ENCODE data around the gene NAIF1.
"Not testable (repeated sequence)": the region's sequence is repeated elsewhere in the genome, so short reads cannot be mapped to it uniquely, and the experiment has no call there.

The NAIF1 gene

DNA sequence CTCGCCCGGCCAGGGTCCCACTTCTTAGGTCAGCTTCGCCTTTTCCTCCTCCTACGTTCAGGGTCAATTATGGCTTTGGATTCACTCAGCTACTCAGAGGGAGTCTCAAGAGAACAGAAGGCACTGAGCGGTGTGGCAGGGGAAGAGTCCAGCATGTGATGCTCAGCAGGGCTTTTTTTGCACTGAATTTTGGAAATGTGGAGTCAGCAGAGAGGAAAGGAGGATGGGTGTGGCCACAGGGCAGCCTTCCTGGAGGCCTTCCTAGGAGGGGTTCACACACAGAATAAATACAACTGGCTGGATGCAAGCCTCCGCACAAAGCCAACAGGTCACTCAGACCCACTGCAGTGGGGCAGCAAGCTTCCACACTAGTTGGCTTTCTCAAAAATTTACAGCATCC lies 4.8 kb downstream of the NAIF1 start:
- DNase-seq (ENCODE audit: low read depth in 2 of 3, low spot score in 1 of 3): no peak

DNA sequence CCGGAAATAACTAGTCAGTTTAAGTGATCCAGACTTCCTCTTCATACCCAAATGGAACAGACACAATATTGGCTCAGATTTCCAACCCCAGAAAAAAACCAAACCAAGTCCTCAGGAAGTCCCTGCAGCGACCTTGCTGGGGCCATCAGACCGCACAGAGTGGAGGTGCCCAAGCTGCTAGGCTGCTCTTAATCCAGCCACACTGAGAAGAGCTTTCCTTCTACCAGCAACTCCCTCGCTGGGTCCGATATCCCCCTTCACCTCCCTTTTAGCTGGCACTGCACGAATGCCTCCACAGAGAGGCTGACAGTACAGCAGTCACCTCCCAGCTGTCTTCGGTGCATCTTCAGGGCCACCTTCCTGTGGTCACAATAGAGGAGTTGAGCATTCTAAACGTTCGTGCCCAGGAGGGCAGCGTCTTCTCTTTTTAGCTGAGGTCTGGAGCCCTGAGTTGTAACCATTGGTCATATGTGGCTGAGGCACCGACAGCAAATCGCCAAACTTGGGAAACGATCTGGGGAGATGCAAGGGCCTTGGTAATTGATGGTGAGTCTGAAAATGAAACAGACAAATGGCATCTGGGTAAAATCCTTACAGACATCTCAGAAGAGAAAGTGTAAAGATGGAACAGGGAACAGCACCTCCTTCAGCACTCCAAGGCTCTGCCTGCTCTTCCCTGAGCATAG lies 5.7 kb downstream of the NAIF1 start:
- DNase-seq (ENCODE audit: low read depth in 2 of 3, low spot score in 1 of 3): no peak

DNA sequence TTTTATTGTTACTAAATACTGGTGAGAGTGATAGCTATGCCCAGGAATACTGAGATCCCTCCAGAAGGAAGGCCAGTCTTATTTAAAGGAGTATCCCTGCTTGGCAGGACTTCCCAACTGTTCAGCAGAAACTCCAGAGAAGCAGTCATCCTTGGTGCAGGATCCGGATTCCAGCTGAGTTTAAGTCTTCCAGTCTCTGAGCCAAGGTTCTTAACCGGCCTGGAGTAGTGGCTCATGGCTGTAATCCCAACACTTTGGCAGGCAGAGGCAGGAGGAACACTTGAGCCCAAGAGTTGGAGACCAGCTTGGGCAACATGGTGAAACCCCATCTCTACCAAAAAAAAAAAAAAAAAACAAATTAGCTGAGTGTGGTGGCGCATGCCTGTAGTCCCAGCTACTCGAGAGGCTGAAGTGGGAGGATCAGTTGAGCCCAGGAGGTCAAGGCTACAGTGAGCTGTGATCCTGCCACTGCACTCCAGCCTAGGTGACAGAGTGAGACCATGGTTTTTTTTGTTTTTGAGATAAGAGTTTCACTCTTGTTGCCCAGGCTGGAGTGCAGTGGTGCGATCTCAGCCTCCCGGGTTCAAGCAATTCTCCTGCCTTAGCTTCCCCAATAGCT lies 7.6 kb downstream of the NAIF1 start:
- DNase-seq (ENCODE audit: low read depth in 2 of 3, low spot score in 1 of 3): no peak

DNA sequence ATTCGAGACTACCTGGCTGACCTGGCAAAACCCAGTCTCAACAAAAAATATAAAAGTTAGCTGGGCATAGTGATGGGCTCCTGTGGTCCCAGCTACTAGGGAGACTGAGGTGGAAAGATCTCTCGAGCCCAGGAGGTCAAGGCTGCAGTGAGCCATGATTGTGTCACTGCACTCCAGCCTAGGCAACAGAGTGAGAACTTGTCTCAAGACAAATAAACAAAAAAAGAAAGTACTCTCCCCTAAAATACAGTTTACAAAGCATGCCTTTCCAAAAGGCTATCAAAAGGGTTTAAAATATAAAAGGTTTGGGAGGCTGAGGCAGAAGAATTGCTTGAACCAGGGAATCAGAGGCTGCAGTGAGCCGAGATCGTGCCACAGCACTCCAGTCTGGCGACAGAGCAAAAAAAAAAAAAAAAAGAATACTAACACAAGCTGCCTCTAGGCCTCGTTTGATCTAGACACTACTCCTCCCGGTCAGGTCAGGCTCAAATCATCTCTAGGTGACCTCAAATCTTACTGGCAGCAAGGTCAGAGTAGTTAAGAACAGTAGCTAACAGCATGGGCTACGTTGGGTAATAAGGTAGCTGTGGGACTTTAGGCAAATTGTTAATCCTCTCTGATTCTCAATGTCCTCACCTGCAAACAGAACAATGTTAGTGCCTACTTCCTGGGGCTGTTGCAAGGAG lies 9.3 kb downstream of the NAIF1 start:
- no peak for DNase-seq (ENCODE audit: low read depth in 2 of 3, low spot score in 1 of 3)

DNA sequence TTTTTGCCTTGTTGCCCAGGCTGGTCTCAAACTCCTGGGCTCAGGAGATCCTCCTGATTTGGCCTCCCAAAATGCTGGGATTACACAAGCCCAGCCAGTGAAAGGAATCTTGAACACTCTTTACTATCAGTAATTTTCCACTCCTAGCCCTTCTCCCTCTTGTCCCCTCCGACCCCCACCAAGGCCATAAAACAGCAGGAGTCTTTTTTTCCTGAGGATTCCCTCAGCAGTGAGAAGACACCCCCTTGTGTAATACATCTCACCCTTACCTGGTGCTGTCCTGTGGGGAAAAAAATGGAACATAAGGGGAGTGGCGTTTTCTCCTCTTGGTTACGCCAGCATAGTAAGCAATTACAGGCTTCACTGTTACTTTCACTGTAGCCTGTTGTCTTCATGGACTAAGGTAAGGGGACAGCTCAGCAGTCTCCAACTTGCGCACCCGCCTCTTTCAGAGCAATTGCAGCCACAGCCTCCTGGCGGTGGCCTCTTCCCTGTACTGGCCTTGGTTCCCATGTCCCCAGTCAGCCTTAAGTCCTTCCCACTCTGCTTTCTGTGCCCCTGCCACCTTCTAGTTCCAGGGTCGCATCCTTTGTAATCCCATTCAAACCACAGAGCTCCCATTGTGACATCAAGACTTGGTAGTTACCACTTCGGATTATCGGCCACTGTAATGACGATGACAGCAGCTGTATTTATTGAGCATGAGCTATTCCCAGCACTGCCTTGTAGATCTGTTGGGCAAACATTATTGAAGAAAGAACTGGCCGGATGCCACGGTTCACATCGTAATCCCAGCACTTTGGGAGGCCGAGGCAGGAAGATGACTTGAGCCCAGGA lies 10.0 kb downstream of the NAIF1 start:
- DNase-seq (ENCODE audit: low read depth in 2 of 3, low spot score in 1 of 3): no peak

DNA sequence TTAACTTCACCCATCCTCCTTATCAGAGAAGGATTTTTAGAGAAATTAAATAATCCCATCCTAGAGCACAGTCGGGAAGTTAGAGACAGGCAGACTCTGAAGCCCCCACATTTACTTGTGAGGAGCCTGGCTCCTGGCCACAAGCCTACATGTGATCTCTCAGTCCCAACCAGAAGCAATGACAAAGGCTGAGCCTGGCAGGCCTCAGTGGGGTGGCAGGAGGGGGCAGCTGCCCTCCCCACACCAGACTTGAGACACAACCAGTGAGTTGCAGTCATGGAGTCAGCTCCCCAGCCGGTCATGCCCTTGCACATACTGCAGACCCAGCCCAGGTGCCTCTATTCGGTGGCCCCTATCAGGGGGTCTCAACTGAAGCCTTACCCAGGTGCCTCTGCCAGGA lies 11.0 kb downstream of the NAIF1 start:
- DNase-seq (ENCODE audit: low read depth in 2 of 3, low spot score in 1 of 3): no peak

DNA sequence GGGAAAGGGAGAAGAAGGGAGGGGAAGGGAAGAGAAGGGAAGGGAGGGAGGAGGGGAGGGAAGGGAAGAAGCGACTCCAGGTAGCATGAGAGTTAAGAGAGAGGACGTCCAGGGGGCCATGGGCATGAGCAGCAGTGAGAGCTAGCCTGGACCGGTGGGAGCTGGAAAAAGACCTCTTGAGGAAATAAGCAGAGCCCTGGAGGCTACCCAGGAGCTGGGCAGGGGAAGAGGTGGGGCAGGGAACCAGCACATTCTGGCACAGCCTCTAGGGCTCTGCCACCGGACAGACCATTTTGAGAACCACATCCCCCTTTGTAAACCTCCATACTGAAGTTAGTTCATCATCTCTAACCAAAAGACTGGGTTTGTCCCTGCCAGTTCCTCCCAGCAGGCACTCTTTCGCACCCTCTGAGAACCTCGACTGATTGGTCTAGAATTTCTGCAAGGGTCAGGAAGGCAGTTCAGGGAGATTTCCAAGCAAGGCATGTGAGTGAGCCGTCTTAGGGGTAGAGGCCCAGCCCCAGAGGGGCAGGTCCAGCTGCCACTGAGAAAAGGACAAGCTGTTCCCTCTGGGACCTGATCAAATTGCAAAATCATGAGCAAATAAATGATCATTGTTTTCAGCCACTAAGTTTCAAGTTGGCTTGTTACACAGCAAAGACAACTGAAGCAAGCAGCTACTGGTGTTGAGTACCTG lies 11.6 kb downstream of the NAIF1 start:
- DNase-seq (ENCODE audit: low read depth in 2 of 3, low spot score in 1 of 3): no peak

DNA sequence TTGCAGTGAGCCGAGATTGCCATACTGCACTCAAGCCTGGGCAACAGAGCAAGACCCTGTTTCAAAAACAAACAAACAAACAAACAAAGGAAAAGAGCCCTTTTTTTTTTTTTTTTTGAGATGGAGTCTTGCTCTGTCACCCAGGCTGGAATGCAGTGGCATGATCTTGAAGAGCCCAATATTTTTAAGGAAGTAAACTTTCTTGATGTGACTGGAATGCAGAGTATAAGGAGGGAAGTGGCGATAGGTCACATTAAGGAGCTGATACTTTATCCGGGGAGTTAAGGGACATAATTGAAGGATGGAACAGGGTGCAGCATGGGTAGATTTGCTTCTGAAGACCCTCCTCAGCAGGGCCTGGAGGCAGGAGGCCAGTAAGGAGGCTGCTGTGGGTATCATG lies 13.0 kb downstream of the NAIF1 start:
- no peak for DNase-seq (ENCODE audit: low read depth in 2 of 3, low spot score in 1 of 3)

DNA sequence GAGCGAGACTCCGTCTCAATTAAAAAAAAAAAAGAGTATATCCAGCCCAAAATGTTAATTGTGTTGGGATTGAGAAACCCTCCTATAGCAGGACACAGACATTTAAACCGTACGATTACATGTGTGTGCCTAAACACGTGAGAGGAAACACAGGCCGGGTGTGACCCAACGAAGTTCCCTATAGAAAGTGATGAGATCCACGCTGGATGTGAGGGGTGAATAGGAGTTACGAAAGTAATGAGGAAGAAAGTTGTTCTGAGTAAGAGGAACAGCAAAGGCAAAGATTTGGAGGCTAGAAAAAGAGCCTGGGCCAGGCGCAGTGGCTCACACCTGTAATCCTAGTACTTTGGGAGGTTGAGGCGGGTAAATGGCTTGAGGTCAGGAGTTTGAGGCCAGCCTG lies 13.6 kb downstream of the NAIF1 start:
- no peak for DNase-seq (ENCODE audit: low read depth in 2 of 3, low spot score in 1 of 3)

DNA sequence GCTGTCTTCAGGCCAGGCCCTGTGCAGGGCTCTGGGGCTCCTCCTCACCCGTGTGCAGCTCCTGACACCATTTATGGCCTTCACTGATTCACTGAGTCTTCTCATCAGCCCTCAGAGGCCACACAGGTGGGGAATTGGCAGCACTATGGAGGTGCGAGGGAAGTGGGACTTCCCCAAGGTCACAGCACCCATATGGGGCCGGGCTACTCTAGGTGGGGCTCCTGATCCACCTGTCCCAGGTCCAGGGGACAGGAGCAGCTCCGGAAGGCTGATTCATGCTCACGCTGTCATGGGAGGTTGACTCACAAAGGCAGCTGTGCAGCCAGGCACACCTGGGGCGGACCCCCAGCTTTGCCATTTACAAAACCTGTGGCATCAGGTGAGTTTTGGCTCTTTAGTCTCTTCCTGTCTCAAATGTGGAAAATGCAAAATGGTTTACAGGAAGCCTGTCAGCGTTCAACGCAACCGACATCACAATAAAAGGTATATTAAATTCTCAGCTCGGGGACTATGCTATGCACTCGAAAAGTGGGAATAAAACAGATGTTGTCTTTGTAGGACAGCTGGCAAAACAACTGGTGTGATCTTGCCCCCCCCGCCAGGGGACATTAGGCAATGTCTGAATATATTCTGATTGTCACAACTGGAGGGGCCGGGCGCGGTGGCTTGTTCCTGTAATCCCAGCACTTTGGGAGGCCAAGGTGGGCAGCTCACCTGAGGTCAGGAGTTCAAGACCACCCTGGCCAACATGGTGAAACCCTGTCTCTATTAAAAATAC lies 15.0 kb downstream of the NAIF1 start:
- DNase-seq (ENCODE audit: low read depth in 2 of 3, low spot score in 1 of 3): no peak

DNA sequence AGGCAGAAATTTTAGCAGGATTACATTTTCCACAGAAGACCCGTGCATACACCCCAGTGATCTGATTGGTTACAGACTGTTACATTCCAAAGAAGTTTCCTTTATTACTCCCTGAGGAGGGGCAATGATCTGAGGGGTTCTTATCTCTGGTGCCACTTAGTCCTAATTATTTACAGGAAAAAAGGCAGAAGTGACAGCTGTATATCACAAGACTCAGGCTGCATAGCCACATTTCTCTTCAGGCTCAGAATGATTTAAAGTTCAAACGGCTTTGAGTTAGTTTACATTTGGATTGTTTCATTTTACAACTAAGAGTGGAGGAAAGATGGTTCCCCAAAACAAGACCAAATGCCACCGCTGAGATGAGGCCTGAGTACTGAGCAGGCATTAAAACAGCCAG lies 17.3 kb downstream of the NAIF1 start:
- no peak for DNase-seq (ENCODE audit: low read depth in 2 of 3, low spot score in 1 of 3)

DNA sequence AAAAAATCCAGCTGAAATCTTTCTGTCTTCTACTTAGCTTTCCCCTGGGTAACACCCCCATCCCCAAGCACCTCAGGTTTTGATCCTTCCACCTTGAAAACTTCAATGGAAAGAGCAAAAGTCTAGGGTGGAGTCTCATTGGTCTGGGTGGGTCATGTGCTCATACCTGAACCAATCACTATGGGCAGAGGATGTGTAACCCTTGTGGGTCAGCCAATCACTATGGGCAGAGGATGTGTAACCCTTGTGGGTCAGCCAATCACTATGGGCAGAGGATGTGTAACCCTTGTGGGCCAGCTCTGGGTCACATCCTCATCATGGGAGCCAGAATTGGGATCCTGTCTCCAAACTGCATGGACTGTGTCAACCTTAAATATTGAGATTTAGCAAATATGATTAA lies 18.5 kb downstream of the NAIF1 start:
- DNase-seq (ENCODE audit: low read depth in 2 of 3, low spot score in 1 of 3): no peak

DNA sequence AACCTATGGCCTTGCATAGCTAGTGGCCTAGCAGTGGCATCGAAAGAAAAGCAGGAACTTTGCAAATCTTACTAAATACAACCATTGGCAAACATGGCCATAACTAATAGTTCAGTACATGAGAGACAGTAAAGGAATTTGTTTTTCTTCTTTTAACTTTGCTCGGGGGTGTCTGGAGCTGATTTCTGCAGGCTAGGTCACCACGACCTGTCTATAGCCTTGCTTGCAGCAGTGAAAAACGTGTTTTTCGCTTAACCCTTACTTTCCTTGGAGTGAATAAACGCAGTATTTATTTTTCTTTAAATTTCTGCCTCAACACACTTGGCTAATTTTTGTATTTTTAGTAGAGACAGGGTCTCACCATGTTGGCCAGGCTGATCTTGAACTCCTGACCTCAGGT lies 19.9 kb downstream of the NAIF1 start:
- no peak for DNase-seq (ENCODE audit: low read depth in 2 of 3, low spot score in 1 of 3)

DNA sequence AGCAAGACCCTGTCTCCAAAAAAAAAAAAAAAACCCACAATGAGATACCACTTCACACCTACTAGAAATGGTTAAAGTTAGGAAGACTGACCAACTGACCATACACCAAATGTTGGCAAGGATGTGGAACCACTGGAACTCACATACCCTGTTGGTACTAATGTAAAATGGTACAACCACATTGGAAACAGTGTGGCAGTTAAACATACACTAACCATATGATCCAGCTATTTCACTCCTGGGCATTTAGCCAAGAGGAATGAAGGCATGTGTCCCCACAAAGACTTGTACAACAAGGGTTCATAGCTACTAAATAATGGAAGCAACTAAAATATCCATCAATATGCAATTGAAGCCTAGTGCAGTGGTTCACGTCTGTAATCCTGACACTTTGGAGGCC lies 21.3 kb downstream of the NAIF1 start:
- no peak for DNase-seq (ENCODE audit: low read depth in 2 of 3, low spot score in 1 of 3)

DNA sequence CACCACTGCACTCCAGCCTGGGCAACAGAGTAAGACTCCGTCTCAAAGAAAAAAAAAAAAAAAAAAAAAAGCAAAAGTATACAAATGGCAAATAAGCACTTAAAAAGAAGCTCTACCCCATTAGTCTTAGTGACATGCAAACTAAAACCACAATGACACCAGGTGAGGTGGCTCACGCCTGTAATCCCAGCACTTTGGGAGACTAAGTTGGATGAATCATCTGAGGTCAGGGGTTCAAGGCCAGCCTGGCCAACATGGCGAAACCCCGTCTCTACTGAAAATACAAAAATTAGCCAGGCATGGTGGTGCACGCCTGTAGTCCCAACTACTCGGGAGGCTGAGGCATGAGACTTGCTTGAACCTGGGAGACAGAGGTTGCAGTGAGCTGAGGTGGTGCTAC lies 21.7 kb downstream of the NAIF1 start:
- DNase-seq (ENCODE audit: low read depth in 2 of 3, low spot score in 1 of 3): not testable (repeated sequence)

DNA sequence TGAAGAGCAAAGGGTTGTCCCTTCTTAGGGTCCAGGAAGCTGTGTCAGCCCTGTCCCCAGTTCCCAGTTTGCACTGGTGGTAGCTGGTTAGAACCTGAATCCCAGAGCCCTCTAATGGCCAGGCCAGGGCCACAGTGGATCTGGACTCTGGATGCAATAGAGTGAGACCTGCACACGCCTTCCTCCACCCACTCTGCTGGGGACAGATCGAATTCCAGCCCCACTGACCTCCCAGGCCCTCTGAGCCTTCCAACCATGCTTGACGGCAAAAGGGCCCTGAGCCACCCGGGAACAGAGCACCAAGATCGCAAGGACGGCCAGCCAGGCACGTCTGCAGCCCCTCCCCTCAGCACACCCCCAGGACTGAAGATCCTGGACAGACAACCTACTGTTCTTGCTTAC lies 23.7 kb downstream of the NAIF1 start:
- no peak for DNase-seq (ENCODE audit: low read depth in 2 of 3, low spot score in 1 of 3)

DNA sequence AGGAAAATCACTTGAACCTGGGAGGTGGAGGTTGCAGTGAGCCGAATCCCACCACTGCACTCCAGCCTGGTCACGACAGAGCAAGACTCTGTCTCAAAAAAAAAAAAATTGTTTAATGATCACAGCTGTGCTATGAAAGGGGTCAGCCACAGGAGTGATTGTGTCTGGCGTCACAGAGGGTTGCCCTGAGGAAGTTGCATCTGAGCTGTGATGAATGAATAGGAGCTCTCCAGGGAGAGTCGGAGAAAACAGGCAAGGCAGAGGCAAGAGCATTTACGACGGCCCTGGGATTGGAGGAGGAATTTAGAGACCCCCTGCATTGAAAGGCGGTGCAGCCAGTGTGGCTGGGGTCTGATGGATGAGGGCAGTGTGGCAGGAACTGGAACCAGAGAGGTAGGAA lies 25.1 kb downstream of the NAIF1 start:
- DNase-seq (ENCODE audit: low read depth in 2 of 3, low spot score in 1 of 3): no peak

DNA sequence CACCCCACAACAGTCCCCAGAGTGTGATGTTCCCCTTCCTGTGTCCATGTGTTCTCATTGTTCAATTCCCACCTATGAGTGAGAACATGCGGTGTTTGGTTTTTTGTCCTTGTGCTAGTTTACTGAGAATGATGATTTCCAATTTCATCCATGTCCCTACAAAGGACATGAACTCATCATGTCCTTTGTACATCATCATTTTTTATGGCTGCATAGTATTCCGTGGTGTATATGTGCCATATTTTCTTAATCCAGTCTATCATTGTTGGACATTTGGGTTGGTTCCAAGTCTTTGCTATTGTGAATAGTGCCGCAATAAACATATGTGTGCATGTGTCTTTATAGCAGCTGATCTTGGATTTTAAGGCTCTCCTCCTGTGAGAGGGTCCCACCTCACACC lies 26.3 kb downstream of the NAIF1 start:
- not testable (repeated sequence) for DNase-seq (ENCODE audit: low read depth in 2 of 3, low spot score in 1 of 3)

DNA sequence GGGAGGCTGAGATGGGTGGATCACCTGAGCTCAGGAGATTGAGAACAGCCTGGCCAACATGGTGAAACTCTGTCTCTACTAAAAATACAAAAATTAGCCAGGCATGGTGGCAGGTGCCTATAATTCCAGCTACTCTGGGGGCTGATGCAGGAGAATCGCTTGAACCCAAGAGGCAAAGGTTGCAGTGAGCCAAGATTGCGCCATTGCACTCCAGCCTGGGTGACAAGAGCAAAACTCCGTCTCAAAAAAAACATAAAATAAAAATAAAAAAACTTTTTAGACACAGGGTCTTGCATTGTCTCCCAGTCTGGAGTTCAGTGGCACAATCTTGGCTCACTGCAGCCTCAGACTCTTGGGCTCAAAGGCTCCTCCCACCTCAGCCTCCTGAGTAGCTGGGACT lies 30.6 kb downstream of the NAIF1 start:
- not testable (repeated sequence) for DNase-seq (ENCODE audit: low read depth in 2 of 3, low spot score in 1 of 3)
